GM12801 (cell line): ENCODE results near the gene SIGLEC10.

ENCODE experiments used
- TF ChIP-seq, protein P1 (sequence below): IDR thresholded peaks from one replicate; pipeline ENCODE4 v1.5.1; 2011; ENCODE audit warnings: control low read depth; ENCODE audit not compliant: insufficient read length; ENCODE audit errors: extremely low read depth

The SIGLEC10 gene, protein sequence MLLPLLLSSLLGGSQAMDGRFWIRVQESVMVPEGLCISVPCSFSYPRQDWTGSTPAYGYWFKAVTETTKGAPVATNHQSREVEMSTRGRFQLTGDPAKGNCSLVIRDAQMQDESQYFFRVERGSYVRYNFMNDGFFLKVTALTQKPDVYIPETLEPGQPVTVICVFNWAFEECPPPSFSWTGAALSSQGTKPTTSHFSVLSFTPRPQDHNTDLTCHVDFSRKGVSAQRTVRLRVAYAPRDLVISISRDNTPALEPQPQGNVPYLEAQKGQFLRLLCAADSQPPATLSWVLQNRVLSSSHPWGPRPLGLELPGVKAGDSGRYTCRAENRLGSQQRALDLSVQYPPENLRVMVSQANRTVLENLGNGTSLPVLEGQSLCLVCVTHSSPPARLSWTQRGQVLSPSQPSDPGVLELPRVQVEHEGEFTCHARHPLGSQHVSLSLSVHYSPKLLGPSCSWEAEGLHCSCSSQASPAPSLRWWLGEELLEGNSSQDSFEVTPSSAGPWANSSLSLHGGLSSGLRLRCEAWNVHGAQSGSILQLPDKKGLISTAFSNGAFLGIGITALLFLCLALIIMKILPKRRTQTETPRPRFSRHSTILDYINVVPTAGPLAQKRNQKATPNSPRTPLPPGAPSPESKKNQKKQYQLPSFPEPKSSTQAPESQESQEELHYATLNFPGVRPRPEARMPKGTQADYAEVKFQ

GRCh38 chr19:51417107-51417809, at the start of gene SIGLEC10:
Gene SIGLEC10 (minus strand): TSS chr19:51417642. CDS start chr19:51417581, 61 bp downstream.
- TF ChIP-seq, protein P1, sequence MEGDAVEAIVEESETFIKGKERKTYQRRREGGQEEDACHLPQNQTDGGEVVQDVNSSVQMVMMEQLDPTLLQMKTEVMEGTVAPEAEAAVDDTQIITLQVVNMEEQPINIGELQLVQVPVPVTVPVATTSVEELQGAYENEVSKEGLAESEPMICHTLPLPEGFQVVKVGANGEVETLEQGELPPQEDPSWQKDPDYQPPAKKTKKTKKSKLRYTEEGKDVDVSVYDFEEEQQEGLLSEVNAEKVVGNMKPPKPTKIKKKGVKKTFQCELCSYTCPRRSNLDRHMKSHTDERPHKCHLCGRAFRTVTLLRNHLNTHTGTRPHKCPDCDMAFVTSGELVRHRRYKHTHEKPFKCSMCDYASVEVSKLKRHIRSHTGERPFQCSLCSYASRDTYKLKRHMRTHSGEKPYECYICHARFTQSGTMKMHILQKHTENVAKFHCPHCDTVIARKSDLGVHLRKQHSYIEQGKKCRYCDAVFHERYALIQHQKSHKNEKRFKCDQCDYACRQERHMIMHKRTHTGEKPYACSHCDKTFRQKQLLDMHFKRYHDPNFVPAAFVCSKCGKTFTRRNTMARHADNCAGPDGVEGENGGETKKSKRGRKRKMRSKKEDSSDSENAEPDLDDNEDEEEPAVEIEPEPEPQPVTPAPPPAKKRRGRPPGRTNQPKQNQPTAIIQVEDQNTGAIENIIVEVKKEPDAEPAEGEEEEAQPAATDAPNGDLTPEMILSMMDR: no peak

DNA sequence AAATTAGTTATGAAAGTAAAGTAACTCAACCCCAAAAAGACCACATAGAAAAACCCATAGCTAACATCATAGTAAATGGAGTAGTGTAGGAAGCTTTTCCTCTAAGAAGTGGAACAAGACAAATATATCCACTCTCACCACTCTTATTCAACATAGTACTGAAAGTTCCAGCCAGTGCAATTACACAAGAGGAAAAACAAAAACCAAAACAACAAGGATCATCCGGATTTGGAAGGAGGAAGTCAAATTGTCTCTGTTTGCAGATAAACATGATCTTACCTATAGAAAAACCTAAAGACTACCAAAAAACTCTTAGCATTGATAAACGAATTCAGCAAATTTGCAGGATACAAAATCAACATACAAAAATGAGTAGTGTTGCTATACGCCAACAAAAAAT, 49.3 kb upstream of the SIGLEC10 start:
- TF ChIP-seq, protein P1: no peak

DNA sequence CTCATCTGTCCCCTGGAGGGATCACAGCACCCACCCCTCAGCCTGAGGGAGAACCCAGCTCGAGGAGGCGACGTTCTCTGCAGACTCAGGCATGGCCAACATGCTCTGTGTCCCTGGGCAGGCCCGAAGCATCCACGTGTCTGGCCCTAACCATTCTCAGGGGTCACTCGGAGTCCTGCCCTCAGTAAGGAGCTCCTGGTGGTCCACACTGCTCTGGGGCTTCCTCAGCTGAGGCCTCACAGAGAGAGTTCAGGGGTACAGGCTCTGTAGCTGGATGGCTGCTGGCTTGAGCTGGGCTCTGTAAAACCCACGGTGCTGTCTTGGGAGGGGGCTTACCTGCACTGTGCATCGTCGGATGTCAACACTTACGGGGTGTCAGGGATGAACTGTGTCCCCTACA, 45.2 kb upstream of the SIGLEC10 start:
- TF ChIP-seq, protein P1: no peak

DNA sequence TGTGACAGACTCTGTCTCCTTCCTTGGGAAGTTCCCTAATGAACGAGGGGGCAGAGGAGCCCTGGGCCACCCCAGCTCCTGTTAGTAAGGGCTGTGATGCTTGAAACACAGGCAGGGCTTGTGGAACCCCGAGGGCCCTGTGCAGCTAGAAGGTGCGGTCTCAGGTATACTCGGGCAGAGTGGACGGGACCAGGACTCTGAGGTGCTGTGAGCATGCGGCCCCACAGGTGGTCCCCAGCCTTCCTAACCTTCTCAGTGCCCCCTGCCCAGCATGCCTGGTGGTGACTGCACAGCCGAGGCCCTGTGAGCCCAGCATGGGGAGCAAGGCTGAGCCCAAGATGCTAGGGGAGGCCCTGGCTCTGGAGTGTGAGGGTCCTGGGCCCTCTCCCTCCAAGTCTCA, 44.8 kb upstream of the SIGLEC10 start:
- TF ChIP-seq, protein P1: no peak

DNA sequence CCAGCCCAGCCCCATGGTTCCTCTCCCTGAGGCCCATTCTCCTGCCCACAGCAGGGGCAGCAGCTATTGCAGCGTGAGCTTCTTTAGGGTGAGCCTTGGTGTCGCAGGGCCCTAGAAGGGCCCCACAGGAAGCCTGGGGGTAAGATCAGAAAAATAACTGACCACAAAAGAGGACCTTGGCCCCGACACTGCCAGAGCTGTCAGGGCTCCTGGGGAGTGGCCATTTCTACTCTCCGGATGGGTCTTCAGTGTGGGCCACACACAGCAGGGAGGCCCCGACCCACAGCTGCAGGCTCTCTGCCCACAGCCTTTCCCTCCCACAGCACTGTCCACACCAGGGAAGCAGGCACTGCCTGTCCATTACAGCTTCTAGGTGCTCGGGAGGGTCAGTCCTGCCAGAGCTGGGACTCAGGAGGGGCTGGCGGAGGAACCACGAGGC, 44.3 kb upstream of the SIGLEC10 start:
- TF ChIP-seq, protein P1: no peak

GRCh38 chr19:51460164-51460992, 42.9 kb upstream of the SIGLEC10 start:
- TF ChIP-seq, protein P1: no peak
